Measurements from ENCODE around the gene STK10.

- TF ChIP-seq CTCF (IDR thresholded peaks at IDR 0.05; ENCODE audit: low read depth, low read length, missing input control): no peak
- TF ChIP-seq RXRA (IDR thresholded peaks at IDR 0.05): no peak
- TF ChIP-seq RAD21 (IDR thresholded peaks at IDR 0.05): no peak
- TF ChIP-seq ZBTB33 (IDR thresholded peaks at IDR 0.05): no peak
- TF ChIP-seq NR2F2 (IDR thresholded peaks at IDR 0.05): no peak
- no peak for TF ChIP-seq TAF1 (conservative IDR thresholded peaks at IDR 0.05)
- TF ChIP-seq ATF3 (IDR thresholded peaks at IDR 0.05): no peak
These were observed 41.3 kb downstream of the STK10 start for GRCh38 chr5:172146748-172147092.
